GM19397 (cell line): ENCODE data around the gene MED15.
"Not testable (repeated sequence)": the region's sequence is repeated elsewhere in the genome, so short reads cannot be mapped to it uniquely, and the experiment has no call there.

Experiments used
- ATAC-seq: cut with Tn5 transposase; IDR thresholded peaks from one replicate; pipeline ENCODE4 v1.9.1; 2021; ENCODE audit warnings: mild to moderate bottlenecking, moderate library complexity; ENCODE audit not compliant: unreplicated experiment

The MED15 gene, protein sequence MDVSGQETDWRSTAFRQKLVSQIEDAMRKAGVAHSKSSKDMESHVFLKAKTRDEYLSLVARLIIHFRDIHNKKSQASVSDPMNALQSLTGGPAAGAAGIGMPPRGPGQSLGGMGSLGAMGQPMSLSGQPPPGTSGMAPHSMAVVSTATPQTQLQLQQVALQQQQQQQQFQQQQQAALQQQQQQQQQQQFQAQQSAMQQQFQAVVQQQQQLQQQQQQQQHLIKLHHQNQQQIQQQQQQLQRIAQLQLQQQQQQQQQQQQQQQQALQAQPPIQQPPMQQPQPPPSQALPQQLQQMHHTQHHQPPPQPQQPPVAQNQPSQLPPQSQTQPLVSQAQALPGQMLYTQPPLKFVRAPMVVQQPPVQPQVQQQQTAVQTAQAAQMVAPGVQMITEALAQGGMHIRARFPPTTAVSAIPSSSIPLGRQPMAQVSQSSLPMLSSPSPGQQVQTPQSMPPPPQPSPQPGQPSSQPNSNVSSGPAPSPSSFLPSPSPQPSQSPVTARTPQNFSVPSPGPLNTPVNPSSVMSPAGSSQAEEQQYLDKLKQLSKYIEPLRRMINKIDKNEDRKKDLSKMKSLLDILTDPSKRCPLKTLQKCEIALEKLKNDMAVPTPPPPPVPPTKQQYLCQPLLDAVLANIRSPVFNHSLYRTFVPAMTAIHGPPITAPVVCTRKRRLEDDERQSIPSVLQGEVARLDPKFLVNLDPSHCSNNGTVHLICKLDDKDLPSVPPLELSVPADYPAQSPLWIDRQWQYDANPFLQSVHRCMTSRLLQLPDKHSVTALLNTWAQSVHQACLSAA

GRCh38 chr22:20507253-20508066 is at the start of gene MED15:
Gene MED15, plus strand, starts transcription at chr22:20507610. Its CDS starts 69 bp downstream, at chr22:20507679.
- peak; percentile 86 for ATAC-seq

DNA sequence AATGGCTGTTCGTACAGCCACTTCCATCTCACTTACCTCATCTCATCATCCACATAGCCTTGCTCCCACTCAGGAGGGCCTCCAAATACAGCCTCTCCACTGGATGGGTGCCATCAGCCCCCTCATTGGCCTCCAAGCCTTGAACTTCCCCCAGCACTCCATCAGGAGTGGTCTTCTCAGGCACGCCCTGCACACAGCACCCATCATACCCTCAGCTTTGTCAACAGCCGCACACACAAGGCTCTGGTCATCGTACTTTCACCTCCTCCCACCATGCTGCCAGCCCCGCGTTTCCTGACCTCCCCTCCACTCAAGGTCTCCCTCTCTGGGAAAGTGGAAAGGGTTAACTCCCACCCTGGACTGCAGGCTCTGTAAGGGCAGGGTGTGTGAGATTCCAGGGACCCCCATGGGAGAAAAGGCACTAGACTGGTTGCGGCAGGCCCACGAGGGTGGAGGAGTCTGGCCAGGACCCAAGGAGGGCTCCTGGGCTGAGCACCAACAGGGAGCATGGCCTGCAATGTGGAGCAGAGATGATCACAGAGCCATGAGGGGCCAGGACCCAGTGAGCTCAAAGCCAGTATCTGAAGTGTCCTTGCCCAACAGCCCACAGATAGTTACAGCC is 48.8 kb upstream of the MED15 start:
- ATAC-seq: no peak

GRCh38 chr22:20459152-20459542 is 48.3 kb upstream of the MED15 start:
- ATAC-seq: no peak

DNA sequence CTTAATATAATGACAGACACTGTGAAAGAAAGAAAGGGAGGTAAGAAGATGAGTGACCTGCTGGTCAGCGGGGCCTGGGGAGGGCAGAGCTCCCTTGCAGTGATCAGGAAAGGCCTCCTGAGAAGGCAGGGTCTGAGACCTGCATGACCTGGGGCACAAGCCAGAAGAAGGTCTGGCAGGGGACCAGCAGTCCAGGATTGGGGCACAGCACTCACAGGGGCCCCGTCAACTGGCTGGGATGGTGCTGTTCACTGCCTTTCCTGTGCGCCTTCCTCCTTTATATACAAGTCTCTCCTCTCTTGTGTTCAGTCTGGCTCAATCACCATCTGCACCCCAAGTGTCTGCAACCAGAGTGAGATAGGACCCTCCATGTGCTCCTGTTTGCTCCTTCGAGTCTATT is 47.5 kb upstream of the MED15 start:
- ATAC-seq: no peak

DNA sequence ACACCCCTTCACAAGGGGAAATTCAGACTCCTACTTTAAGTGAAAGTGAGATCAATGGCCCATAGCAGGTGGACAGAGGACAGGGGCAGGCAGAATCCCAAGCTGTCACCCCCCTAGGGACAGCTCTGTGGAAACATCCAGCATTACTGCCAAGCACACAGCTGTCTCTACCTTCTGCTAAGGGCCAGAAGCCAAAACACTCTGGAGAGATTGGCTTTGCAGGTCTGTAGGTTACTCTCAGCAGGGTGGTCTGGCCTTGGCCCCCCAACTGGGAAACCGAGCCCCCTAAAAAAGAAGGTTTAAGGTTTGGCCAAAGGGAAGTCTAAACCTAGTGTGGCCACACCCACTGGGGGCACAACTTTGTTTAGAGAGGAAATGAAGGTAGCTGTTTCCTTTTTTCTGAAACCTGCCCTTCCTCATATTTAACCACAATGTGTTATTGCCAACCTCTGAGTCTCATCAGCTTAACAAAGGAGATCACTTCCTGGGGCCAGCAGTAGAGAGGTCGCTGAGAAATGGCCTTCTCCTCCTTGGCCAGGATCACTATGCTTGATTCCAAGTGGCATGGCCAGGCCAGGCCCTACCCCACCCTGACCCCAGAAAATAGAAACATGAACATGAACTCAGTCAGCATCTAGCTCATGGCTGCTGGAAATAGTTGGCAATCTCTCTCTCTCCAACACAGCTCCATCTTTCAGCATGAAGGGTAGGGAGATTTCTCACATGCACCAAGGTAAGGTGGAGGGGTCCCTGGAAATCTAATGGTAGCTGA is 43.9 kb upstream of the MED15 start:
- no peak for ATAC-seq

DNA sequence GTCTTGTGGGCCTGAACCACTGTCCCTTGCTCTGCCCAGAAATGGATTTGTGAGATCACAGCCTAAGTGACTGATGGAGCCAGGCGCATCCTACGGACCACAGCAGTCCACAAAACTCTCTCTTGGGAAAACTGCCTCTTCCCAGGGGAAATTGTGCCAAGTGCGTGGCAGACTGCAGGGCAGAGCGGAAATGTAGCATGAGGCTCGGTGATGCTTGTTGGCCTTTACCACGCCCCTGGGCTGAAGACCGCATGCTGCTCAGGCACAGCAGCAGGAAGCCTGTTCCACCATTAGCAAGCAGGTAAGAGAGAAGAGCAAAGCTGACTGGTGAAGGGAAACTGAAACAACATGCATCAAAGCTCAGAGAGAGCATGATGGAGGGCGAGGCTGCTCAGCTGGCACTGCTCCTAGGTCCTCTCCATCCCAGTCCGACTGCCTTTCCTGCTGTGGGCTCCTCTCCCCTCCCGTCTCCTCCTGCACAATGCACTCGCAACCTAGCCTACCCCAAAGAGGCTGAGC is 43.3 kb upstream of the MED15 start:
- ATAC-seq: no peak

- no peak for ATAC-seq
These were observed 42.3 kb upstream of the MED15 start for GRCh38 chr22:20464912-20465758.

DNA sequence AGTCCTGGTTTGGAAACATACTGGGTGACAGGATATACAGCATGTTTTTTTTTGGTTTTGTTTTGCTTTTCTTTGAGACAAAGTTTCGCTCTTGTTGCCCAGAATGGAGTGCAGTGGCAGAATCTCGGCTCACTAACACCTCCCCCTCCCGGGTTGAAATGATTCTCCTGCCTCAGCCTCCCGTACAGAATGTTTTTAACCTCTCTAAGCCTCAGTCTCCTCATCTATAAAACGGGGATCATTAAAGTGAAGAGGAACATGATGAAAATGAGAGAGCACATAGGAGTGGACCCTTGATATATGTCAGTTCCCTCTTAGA is 41.7 kb upstream of the MED15 start:
- ATAC-seq: no peak

DNA sequence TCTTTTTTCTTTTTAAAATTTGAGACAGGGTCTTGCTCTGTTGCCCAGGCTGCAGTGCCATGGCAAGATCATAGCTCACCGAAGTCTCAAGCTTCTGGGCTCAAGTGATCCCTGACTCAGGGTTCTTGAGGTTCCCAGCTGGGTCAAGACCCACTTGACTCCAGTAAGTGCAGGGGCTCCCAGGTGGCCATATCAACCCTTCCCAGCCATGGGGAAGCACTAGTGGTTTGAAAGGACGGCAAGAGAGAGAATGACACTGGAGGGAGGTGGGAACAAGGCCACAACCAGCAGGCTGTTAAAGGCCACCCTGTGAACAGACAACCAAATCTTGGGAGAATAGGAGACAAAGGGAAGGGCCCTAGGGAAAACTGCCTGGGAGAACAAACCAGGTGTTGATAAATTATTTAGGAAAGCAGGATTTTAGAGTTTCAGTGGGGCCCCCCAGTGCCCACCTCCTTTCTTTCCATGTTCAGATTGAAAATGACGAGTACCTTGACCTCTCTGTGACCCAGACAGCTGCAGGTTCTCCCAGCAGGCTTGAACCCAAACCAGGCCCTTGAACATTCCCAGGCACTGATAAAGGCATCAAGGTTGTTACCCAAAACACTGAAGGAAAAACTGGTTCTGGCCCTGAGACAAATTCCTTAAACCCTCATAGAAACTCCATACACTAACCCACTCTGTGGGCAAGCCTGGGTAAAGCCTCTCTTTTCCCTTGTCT is 40.6 kb upstream of the MED15 start:
- no peak for ATAC-seq

- no peak for ATAC-seq
These were observed 38.1 kb upstream of the MED15 start for GRCh38 chr22:20469110-20469868.

DNA sequence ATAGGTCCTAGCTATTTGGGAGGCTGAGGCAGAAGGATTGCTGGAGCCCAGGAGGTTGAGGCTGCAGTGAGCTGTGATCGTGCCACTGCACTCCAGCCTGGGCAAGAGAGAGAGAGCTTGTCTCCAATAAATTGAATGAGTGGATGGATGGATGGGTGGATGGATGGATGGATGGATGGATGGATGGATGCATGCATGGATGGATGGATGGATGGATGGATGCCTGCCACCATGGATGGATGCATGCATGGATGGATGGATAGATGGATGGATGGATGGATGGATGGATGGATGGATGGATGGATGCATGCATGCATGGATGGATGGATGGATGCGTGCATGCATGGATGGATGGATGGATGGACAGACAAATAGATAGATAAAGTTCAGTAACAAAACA is 36.9 kb upstream of the MED15 start:
- ATAC-seq: not testable (repeated sequence)

DNA sequence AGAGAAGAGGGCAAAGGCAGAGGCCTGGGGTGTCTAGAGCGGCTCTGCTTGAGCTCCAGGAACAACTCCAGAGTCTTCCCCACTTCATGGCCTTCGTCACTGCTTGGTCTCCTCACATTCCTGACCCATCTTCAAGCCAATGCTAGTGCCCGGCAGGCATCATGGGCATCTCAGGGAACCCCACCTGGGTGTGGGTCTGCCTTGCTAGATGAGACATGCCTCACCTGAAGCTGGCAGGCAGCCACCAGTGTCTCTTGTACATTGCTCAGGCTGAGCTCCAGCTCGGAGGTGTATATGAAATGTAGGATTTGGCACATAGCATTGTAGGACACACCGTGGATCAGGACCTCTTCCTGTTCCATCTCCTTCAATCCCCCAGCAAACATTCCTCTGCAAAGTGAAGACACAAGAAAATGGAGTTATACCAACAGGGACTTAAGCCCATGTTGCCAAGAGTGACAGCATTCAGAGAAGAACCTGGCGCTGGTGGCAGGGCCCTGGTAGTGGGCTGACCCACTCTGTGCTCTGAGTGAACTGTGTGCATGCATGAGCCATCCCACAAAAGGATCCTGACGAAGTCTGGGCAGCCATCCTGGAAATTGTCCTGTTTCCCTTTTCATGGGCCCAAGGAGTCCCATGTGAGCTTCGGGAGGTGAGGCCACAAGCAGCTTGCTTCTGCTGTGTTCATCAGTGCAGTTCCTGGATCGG is 36.1 kb upstream of the MED15 start:
- ATAC-seq: no peak

GRCh38 chr22:20472629-20473442 is 34.6 kb upstream of the MED15 start:
- ATAC-seq: no peak

- no peak for ATAC-seq
These were observed 32.3 kb upstream of the MED15 start for GRCh38 chr22:20475115-20475436.

- not testable (repeated sequence) for ATAC-seq
These were observed 31.8 kb upstream of the MED15 start for GRCh38 chr22:20475569-20475968.

DNA sequence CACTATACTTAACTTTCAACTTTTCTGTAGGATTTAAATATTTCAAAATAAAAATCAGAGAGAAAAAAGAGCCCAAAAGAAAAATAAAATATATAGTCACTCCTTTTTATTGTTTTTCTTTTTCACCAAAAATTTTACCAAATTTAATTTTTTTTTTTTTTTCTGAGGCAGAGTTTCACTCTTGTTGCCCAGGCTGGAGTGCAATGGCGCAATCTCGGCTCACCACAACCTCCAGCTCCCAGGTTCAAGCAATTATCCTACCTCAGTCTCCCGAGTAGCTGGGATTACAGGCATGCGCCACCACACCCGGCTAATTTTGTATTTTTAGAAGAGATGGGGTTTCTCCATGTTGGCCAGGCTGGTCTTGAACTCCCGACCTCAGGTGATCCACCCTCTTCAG is 29.4 kb upstream of the MED15 start:
- not testable (repeated sequence) for ATAC-seq
